ENCODE measurements around the gene PSMB10.

The PSMB10 gene

GRCh38 chr16:67959536-67960329, 23.1 kb upstream of the PSMB10 start:
- no peak overlapping the region for H3K27ac ChIP-seq
- TF ChIP-seq, protein P1, sequence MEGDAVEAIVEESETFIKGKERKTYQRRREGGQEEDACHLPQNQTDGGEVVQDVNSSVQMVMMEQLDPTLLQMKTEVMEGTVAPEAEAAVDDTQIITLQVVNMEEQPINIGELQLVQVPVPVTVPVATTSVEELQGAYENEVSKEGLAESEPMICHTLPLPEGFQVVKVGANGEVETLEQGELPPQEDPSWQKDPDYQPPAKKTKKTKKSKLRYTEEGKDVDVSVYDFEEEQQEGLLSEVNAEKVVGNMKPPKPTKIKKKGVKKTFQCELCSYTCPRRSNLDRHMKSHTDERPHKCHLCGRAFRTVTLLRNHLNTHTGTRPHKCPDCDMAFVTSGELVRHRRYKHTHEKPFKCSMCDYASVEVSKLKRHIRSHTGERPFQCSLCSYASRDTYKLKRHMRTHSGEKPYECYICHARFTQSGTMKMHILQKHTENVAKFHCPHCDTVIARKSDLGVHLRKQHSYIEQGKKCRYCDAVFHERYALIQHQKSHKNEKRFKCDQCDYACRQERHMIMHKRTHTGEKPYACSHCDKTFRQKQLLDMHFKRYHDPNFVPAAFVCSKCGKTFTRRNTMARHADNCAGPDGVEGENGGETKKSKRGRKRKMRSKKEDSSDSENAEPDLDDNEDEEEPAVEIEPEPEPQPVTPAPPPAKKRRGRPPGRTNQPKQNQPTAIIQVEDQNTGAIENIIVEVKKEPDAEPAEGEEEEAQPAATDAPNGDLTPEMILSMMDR (conservative IDR thresholded peaks at IDR 0.05) = no peak

GRCh38 chr16:67957622-67958021, 21.0 kb upstream of the PSMB10 start:
- no peak overlapping the region for H3K27ac ChIP-seq
- TF ChIP-seq, protein P1 (conservative IDR thresholded peaks at IDR 0.05) = no peak

- H3K27ac ChIP-seq = no peak overlapping the region
- TF ChIP-seq, protein P1 (conservative IDR thresholded peaks at IDR 0.05) = no peak
Measured at GRCh38 chr16:67954421-67955196, 18.0 kb upstream of the PSMB10 start.

- TF ChIP-seq, protein P1 (conservative IDR thresholded peaks at IDR 0.05) = no peak
- H3K27ac ChIP-seq = no peak overlapping the region
Measured at GRCh38 chr16:67953641-67954375, 17.2 kb upstream of the PSMB10 start.

GRCh38 chr16:67951485-67951884, 14.8 kb upstream of the PSMB10 start:
- TF ChIP-seq, protein P1 (conservative IDR thresholded peaks at IDR 0.05) = no peak
- no peak overlapping the region for H3K27ac ChIP-seq

- TF ChIP-seq, protein P1 (conservative IDR thresholded peaks at IDR 0.05) = no peak
- H3K27ac ChIP-seq = no peak overlapping the region
Measured at GRCh38 chr16:67950335-67950843, 13.7 kb upstream of the PSMB10 start.

DNA sequence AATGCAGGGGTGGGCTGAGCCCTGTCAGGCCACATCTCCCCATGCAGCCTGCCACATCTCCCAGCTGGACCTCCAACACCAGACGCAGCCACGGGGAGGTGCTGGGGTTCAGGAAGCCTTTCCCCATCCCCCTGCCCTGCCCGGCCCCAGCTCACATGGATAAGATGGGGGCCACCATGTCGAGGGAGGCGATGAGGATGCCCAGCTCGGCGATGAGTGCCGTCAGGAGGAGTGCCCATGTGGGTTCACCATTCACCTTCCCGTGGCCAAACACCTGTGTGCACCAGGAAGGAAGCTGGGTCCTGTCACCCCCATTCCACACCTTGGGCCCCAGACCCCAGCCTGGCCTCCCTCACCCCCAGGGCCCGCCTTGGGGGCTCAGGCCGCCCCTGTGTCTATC, 13.0 kb upstream of the PSMB10 start:
- TF ChIP-seq, protein P1 (conservative IDR thresholded peaks at IDR 0.05) = no peak
- H3K27ac ChIP-seq = no peak overlapping the region

All from VCaP (cell line).